Right forelimb (tissue), 1 donor: ENCODE measurements around the gene CAND2.

Source experiments
- DNase-seq: peaks from one replicate; pipeline ENCODE4 v3.0.0-alpha.2; 2018

Gene CAND2

DNA sequence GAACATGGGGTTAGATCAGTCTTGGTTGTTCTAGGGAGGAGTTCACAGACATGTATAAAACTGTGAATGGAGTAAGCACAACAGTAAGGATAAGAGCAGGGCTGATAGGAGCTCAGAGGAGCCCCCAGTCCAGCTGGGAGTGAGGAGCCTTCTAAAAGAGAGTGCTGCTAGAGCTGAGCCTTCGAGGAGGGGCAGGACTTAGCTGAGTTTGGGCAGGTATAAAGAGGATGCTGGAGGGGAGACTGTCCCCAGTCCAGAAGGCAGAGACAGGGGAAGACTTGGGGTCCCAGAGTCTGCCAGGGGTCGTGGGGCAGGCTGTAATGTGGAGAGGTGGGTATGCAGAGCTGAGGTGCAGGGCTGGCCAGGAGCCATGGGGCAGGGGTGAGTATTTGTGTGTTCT, 12.1 kb downstream of the CAND2 start:
- DNase-seq, result no peak

DNA sequence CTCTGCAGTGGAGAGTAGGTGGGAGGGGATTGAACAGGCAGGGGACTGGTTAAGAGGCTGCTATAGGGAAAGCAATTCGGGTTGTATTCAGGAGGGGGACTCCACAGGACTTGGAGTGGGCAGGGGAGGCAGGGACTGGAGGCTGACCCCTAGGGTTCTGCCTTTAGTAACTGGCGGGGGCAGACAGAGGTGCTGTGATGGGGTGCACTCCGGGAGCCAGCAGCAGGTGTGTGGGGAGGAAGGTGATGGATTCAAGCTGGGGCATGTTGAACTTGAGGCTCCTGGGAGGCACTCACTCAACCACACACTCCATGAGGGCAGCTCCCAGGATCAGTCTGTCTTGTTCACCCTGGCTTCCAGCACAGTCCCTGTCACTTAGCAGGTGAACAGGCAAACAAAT, 12.5 kb downstream of the CAND2 start:
- DNase-seq, result peak; percentile 35

DNA sequence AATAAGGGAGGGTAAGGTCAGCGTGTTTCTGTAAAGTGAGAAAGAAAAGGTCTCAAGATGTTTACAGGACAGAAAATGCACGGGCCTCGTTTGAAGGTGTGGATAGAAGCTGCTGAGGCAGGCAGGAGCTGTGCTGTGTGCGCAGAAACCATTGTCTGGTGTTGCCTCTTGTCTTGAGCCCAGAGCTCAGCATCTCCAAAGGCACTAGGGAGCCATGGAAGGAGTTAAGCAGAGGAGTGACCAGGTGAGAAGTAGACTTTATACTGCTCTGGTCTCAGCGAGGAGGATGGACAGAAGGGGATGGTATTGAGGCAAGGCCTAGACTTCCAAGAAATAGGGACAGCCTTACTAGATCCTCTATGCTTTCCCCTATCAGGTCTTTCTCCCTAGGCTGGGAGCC, 13.0 kb downstream of the CAND2 start:
- no peak for DNase-seq

- DNase-seq, result peak; percentile 97
Measured at GRCh38 chr3:12810013-12810780, 13.7 kb downstream of the CAND2 start.

- DNase-seq, result no peak
Measured at GRCh38 chr3:12810961-12811360, 14.5 kb downstream of the CAND2 start.

- DNase-seq, result no peak
Measured at GRCh38 chr3:12812812-12813211, 16.3 kb downstream of the CAND2 start.

GRCh38 chr3:12813967-12814366, 17.5 kb downstream of the CAND2 start:
- DNase-seq, result no peak

GRCh38 chr3:12815078-12815477, 18.6 kb downstream of the CAND2 start:
- no peak for DNase-seq

DNA sequence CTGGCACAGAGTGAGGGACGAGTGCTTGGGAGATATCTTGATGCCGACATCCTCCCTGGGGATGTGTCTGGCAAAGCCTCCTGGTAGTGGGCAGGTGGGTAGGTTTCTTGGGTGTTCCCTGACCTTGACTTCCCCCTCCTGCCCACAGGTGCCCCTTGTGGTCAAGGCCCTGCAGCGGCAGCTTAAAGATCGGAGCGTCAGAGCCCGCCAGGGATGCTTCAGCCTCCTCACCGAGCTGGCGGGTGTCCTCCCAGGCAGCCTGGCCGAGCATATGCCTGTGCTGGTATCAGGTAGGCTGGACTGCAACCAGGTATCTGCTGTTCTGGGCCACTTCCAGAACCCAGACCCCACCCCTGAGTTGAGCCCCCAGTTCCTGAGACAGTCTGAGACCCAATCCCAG, 19.2 kb downstream of the CAND2 start:
- no peak for DNase-seq

GRCh38 chr3:12816521-12817342, 20.3 kb downstream of the CAND2 start:
- DNase-seq, result no peak

DNA sequence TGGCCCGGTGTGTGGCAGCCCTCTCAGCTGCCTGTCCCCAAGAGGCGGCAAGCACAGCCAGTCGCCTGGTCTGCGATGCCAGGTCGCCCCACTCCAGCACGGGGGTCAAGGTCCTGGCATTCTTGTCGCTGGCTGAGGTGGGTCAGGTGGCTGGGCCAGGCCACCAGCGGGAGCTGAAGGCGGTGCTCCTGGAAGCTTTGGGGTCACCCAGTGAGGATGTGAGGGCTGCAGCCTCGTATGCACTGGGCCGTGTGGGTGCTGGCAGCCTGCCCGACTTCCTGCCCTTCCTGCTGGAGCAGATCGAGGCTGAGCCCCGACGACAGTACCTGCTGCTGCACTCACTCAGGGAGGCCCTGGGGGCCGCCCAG, 20.8 kb downstream of the CAND2 start:
- no peak for DNase-seq

DNA sequence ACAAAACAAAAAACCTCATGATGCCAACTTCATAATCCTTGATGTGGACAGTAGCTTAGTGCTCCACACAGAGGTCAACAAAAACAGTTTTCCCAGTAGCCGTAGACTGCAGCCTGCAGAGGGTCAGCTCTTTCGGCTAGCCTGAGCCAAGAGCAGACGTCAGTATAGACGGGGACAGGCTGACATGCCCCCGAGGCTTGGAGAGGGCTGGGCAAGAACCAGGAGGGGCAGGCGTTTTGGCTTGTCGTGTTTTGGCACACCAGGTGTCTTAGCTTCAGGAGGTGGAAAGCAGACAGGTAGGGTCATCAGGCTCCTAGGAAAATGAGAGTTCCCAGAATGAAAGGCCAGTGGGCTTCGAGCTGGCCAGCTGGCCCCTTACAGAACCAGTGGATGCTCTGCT, 21.8 kb downstream of the CAND2 start:
- no peak for DNase-seq

DNA sequence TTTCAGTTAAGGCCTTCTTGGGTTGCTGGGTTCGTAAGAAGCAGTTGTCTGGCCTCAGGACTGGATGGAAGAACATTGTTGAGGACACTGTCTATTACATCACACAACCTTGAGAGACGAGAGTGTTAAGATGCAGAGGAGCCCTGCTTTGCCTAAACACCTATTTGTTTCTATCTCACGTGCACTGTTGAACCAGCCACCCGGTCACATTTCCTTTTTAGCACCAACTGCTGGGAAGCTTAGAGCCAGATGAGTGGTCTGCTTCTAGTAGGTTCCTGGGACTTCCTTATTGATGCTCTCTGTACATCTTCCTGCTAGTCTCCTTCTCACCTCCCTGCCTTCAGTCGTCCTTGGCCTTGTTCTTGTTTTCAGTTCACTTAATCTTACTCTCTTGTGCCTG, 22.3 kb downstream of the CAND2 start:
- no peak for DNase-seq

GRCh38 chr3:12822725-12823373, 26.4 kb downstream of the CAND2 start:
- no peak for DNase-seq

GRCh38 chr3:12824299-12824698, 27.8 kb downstream of the CAND2 start:
- DNase-seq, result no peak

GRCh38 chr3:12825156-12825555, 28.7 kb downstream of the CAND2 start:
- no peak for DNase-seq

DNA sequence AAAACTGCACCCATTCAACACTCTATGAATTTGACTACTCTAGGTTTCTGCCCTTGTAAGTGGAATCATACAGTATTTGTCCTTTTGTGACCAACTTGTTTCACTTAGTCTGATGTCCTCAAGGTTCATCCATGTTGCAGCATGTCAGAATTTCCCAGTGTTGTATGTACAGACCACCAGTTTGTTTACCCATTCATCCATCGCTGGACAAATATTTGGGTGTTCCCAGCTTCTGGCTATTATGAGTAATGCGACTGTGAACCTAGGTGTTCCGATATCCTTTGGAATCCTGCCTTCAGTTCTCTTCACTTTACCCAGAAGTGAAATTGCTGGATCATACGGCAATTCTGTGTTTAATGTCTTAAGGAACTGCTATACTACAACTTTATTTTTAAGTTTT, 32.3 kb downstream of the CAND2 start:
- no peak for DNase-seq

DNA sequence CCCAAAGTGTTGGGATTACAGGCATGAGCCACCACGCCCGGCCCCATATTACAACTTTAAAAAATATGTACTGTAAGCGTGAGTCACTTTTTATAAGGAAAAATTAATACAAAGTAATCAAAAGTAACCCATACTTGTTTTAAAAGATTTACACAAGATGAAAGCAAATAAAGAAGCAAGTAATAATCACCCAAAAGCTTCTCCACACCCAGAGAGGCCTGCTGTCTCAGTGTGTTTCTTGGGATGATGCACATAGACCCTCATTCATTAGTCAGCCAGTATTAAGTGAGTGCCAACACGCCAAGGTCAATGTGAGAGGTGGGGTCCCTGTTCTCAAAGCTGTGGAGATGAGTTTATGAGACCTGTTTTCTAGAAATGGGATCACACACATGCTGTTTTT, 32.9 kb downstream of the CAND2 start:
- DNase-seq, result no peak

- no peak for DNase-seq
Measured at GRCh38 chr3:12829886-12830784, 33.7 kb downstream of the CAND2 start.

- DNase-seq, result no peak
Measured at GRCh38 chr3:12830785-12831156, 34.3 kb downstream of the CAND2 start.

DNA sequence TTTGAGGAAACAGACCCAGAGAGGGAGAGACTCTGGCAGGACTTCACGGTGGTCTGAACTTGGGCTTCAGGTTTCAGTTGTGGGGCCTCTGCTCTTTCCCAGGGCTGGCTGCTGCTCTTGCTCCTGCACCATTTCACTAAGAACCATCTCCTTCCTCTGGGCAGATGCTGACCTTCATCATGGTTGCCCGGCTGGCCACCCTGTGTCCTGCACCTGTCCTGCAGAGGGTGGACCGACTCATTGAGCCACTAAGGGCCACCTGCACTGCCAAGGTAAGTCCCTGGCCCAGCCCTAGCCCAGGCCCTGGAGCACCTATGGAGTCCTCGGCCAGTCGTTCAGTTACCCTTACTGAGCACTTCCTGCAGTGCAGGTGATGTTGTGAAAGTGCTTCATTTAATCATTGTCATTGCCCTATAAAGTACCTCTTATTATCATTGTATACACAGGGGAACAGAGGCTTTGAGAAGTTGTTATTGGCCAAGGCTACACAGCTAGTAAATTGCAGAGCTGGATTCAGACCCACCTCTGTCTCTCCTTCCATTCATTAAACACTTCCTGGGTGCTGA, 34.9 kb downstream of the CAND2 start:
- DNase-seq, result no peak
